Left lobe of liver (tissue), 2 donors: ENCODE measurements around the gene SORCS2. TPM values are rescaled to one million over a fixed set of nuclear protein-coding genes. Genes with fewer than 3 reads are reported as not detected.

ENCODE experiments used
- ATAC-seq: fragments of 200-7000 bp; cut with Tn5 transposase; one replicate; pipeline ENCODE4 v1.9.1; 2020; ENCODE audit warnings: mild to moderate bottlenecking, moderate library complexity
- DNase-seq: peaks from one replicate; pipeline ENCODE4 v3.0.0-alpha.2; 2020; ENCODE audit warnings: low spot score
- total RNA-seq: library from RNA; stranded (reverse); gene quantifications from one replicate; pipeline ENCODE4 v1.2.1, GENCODE V29; 2021
- donor health status: DM: no; HTN: no; CAD: no; lungs with moderate emphysema.
- donor health status: DM: no; HTN: yes; CAD: no.

SORCS2 gene
- total RNA-seq, 1 donor from 2014 or later = 0.35 TPM

DNA sequence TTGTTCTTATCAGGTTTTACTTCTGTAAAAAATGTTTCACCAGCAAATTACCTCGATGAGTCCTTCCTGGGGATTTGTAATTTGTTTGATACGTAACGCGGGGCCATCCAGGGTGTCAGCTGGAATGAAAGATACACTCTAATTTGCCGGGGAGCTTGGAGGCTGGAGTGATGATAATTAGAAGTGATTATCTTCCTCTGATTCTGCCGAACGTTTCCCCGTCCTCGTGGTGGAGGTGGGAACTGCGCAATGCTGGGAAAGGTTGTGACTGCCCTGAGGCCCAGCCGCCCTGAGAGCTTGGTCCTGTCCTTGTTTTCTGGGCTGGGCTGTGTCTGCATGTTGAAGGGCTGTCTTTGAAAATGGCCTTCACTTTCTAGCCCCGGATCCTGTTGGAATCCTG is 48.0 kb downstream of the SORCS2 start:
- DNase-seq (no peak), ATAC-seq (no peak)

DNA sequence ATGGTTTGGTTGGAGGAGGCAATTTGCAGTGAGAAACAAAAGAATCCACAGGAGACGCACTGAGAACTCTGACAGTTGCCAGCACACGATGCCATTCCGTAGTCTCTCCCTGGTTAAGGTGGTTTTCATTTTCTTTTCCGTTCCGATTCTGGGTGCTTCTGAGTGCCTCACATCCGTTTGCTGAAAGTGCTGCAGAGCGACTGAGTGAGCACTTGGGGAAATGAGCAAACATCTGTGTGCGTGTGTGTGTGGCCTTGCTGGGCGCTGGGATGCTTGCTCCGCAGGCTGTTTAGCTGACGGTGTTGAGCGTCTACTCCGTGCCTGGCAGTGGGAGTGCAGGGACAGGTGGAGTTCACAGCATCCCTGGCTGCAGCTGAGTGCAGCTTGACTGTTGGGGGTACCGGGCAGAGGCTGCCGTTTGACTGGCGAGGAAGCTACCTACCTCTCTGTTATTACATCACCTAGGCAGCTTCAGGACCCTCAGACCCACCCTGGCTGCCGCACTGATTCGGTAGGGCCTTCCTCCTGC is 49.3 kb downstream of the SORCS2 start:
- DNase-seq = no peak
- no peak for ATAC-seq

- ATAC-seq = no peak
- no peak for DNase-seq
Observed at GRCh38 chr4:7242766-7243165, 50.4 kb downstream of the SORCS2 start.

DNA sequence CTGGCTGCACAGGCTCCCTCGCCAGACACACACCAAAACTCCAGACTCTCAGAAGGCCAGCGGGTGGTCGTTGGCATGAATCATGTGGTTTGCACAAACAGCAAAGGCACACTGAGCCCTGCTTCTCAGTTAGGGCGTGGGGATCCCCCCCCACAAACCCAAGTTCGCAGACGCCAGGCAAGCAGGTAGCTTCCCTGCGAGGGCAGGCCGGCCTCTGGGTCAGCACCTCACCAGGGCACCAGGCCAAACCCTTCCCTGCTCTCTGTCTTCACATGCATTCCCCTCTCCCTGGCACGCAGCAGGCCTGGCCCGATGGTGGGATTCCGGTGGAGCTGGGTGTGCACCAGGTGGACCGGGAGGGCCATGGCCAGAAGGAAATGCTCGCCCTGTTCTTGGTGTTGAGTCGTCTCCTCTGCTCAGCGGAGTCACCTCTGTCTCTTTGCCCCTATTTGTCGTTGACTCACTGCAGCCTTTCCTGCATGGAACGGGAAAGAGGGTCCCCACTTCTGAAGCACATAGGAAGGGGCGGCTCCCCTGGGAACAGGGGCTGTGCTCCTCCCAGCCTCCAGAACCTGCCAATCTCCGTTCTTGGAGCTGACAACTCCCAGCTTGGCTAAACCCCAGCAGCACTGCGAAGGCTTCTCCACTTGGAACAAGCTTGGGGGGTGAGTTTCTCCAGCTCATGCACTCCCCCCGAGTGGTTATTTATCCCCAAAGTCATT is 51.4 kb downstream of the SORCS2 start:
- DNase-seq (no peak), ATAC-seq (no peak)

GRCh38 chr4:7244331-7244665 is 52.0 kb downstream of the SORCS2 start:
- DNase-seq = no peak
- no peak for ATAC-seq

DNA sequence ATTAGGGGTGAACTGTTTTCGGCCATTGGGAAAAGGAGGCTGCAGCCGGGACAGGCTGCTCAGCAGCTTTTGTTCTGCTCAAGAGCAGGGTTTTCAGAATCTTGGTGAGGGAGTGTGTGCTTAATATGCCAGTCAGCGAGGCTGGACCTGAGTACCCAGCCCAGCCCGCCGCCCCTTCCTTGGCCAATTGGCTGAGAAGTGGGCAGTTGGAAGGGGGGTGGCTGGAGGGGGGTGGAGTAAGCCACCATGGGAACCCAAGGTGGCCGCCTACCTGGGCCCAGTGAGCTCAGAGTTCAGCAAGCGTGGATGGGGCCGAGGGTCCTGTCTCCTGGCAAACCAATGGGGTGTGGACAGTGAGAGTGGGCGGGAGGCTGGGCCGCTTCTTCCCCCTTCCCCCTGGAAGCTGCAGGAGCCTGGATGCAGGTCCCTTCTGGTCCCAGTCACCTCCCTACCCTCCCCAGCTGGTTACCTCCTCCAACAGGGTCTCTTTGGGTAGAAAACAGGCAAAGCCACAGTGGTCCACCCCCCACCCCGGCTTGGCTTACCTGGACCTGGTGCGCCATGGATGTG is 52.5 kb downstream of the SORCS2 start:
- DNase-seq (no peak), ATAC-seq (no peak)

GRCh38 chr4:7247521-7247920 is 55.2 kb downstream of the SORCS2 start:
- no peak for ATAC-seq
- DNase-seq = no peak

DNA sequence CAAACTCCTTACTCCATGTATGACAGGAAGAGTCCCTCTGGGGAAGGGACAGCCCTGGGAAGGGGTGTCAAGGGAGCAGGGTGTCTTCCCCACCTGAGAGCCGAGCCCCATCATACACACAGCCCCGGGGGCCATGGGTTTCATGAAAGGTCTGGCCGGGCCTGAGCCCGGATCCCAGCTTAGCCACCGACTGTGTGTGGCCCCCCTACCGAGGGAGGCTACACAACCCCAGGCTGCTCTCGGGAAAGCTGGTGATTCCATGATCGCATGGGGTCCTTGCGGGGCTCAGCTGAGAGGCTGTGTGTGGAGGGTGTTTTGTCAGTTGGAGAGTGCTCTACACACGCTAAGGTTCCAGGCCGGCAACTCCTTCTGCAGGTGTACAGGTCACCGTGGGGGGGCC is 55.6 kb downstream of the SORCS2 start:
- DNase-seq (no peak), ATAC-seq (no peak)

DNA sequence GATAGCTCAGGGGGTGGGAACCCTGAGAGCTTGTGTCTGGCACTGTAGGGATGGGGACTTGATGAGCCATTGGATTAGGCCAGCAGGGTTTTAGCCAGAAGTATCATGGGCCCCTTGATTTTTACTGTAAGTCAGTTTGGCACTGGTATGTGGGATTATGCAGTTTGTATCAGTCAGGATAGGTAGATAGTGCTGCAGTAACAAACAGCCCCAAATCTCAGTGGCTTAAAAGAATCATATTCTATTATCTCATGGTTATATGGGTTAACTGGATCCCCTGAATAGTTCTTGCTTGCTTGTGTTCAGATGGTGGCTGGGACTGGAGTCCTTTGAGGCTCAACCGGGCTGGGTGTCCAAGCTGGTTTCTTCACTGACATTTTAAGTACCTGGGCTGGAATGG is 56.5 kb downstream of the SORCS2 start:
- ATAC-seq = no peak
- no peak for DNase-seq

GRCh38 chr4:7251321-7251720 is 59.0 kb downstream of the SORCS2 start:
- DNase-seq = no peak
- no peak for ATAC-seq

- DNase-seq (no peak), ATAC-seq (no peak)
Observed at GRCh38 chr4:7252051-7252450, 59.7 kb downstream of the SORCS2 start.

DNA sequence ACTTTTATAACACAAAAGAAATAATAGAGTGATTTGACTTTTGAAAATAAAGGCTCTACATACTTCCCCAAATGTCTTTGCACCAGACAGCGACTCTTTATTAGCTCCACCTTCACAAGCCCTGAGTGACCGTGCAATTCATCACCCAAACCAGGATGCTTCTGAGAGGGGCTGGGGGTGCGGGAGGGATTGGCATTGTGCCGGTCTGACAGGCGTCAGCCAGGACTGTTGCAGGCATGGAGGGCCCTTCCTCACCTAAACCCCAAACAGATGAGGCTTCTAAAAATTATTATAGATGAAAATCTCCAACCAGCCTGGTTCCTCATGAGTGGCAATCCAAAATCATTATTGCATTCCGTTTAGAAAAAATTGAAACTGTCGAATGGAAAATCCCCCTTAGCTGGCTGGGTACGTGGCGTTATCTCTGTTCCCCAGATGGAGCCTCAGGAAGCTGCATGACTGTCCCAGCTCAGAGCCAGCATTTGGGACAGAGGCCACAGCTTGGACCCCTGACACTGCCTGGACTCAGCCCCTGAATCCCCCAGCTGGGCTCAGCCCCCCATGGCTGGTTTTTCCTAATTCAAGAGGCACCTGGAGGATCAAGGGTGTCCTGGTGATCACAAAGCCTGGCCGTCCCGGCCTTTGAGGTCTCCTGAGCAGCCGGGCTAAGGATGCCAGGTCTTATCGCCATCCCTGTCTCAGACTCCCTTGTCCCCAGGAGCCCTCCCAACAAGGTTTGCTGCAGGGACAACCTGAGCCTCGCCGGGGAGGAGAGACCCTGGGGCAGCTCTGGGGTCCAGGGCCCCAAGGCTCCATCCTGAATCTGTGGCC is 60.4 kb downstream of the SORCS2 start:
- no peak for ATAC-seq
- DNase-seq = no peak

DNA sequence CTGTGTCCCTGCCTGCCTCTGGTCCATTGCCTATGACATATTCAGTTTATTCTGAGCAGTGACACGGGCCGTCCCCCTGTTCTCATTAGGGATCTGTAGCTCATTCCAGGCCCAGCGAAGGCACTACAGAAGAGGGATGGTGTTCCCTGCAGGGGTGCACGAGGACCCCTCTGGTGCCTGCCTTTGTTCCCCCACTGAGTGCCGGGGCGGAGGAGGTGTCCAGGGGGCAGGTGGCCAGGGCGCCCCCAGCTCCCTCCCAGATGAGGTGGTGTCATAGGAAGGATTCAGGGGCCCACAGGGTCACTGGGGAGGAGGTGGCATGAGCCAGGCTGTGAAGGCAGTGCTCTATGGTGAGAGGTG is 61.0 kb downstream of the SORCS2 start:
- no peak for DNase-seq
- ATAC-seq = no peak

GRCh38 chr4:7253837-7254236 is 61.5 kb downstream of the SORCS2 start:
- ATAC-seq = no peak
- DNase-seq = no peak

- ATAC-seq = no peak
Observed at GRCh38 chr4:7254736-7255487, 62.6 kb downstream of the SORCS2 start.

DNA sequence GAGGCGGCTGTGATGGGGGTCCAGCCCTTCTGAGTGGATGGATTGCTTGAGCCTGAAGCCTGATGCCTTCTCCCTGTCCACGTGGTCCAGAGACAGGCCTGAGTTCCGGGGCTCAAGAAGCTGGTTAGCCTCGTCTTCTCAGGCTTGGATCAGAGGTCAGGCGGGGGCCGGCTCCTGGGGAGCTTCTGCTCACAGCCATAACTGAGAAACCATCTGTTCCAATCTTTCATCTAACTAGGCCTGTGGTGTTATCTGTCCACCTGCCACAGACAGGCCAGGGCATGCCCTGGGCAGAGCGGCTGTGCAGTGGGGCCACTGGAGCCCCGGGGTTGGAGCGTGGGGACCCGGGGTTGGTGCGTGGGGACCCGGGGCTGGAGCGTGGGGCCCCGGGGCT is 63.1 kb downstream of the SORCS2 start:
- ATAC-seq = no peak
- no peak for DNase-seq

More at GRCh38 chr4:7254736-7255487, 62.6 kb downstream of the SORCS2 start:
- DNase-seq = no peak

- ATAC-seq (no peak), DNase-seq (no peak)
Observed at GRCh38 chr4:7255996-7256395, 63.7 kb downstream of the SORCS2 start.

DNA sequence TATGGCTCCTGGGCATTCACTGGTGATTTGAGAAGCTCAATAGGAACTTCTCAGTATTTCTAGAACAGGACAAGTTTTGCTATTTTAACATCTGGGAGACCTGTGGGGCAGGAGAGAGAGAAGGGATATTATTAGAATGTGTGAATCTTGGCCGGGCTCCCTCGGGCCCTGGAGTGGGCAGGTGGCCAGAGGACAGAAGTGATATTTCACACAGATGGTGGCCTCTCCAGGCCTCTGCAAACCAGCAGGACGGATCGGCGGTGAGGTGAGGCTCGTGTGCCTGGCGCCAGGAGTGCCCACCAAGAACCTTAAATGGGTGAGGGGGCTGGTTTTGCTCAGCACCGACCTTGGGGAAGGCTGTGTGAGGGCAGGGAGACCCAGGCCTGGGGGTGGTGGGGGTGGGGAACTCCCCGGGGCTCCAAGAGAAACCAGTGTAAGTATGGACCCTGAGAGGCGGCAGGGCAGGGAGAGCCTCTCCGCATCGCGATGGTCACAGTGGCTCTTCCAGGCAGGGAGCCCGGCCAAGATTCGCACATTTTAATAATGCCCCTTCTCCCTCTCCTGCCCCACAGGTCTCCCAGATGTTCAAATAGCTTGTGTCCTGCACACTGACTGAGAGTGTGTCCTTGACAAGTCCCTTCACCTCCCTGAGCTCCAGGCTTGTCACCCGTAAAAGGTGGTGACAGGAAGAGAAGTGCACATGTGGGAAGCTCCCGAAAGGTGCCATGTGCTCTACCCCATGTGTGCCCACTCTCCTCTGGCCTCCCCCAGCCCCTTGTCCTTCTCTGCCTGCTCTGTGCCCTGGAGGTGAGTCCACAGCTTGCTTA is 64.9 kb downstream of the SORCS2 start:
- ATAC-seq (no peak), DNase-seq (no peak)

GRCh38 chr4:7259039-7259438 is 66.7 kb downstream of the SORCS2 start:
- ATAC-seq = no peak

GRCh38 chr4:7260569-7260968 is 68.2 kb downstream of the SORCS2 start:
- no peak for DNase-seq
- ATAC-seq = no peak

More at GRCh38 chr4:7259039-7259438, 66.7 kb downstream of the SORCS2 start:
- no peak for DNase-seq
